Thyroid gland (tissue), 4 donors: ENCODE results near the gene CCDC74B.
"Not testable (repeated sequence)": the region's sequence is repeated elsewhere in the genome, so short reads cannot be mapped to it uniquely, and the experiment has no call there.

ENCODE experiments used
- CTCF ChIP-seq, 6 experiments: fragments of 200-600 bp in 3 of 6; fragments of 450-650 bp in 3 of 6; sonication (generic) in 3 of 6; IDR thresholded peaks; one replicate each; pipeline ENCODE4 v1.5.1; 2016 to 2019; ENCODE audit warnings: antibody characterized with exemption in 6 of 6, mild to moderate bottlenecking in 2 of 6, inconsistent platforms in 1 of 6, moderate library complexity in 1 of 6
- POLR2A ChIP-seq, 2 donors: fragments of 450-650 bp; IDR thresholded peaks; one replicate each; pipeline ENCODE4 v1.6.1; 2017; ENCODE audit warnings: antibody characterized with exemption in 2 of 2, mild to moderate bottlenecking in 2 of 2, moderate library complexity in 1 of 2

GRCh38 chr2:130169163-130169562, 24.3 kb upstream of the CCDC74B start:
- not testable (repeated sequence) for TF ChIP-seq POLR2A, CTCF (IDR thresholded peaks at IDR 0.05)
